Measurements from ENCODE around the gene VSTM1. TPM values are rescaled to one million over a fixed set of nuclear protein-coding genes. Genes with fewer than 3 reads are reported as not detected.

VSTM1 gene
- total RNA-seq, 1 donor from 2014 or later, result not detected

DNA sequence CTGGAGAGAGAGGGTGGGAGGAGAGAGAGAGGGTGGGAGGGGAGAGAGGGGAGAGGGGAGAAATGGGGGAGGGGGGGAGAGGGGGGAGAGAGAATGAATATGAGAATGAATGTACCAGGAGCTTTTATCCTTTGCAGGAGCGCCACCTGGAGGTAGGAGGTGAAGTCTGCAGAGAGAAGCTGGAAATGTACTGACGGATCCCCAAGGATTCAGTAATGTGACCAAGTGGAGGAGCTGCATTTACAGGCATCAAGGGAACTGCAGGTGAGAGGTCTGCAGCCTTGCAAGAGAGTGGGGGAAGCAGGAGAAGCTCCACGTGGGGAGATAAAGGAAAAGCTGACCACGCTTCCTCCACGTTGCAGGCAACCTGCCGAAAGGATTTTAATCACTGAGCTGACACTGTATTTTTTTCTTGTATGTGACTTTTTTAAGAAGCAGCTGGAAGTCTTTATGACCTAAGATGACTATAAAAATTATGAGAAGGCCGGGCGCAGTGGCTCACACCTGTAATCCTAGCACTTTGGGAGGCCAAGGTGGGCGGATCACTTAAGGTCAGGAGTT is 33.7 kb downstream of the VSTM1 start:
- H3K4me3 Mint-ChIP-seq (ENCODE audit: unreplicated experiment), result no peak overlapping the region
- H3K9me3 Mint-ChIP-seq (ENCODE audit: low read depth), result no peaks in the 10 kb centered on the region
- H3K36me3 Mint-ChIP-seq (ENCODE audit: low read depth), result no peaks in the 10 kb centered on the region
- TF ChIP-seq, protein P1, sequence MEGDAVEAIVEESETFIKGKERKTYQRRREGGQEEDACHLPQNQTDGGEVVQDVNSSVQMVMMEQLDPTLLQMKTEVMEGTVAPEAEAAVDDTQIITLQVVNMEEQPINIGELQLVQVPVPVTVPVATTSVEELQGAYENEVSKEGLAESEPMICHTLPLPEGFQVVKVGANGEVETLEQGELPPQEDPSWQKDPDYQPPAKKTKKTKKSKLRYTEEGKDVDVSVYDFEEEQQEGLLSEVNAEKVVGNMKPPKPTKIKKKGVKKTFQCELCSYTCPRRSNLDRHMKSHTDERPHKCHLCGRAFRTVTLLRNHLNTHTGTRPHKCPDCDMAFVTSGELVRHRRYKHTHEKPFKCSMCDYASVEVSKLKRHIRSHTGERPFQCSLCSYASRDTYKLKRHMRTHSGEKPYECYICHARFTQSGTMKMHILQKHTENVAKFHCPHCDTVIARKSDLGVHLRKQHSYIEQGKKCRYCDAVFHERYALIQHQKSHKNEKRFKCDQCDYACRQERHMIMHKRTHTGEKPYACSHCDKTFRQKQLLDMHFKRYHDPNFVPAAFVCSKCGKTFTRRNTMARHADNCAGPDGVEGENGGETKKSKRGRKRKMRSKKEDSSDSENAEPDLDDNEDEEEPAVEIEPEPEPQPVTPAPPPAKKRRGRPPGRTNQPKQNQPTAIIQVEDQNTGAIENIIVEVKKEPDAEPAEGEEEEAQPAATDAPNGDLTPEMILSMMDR (IDR thresholded peaks at IDR 0.05), result peak; percentile 75
- H3K27ac Mint-ChIP-seq (ENCODE audit: unreplicated experiment), result no peak overlapping the region
- H3K4me1 Mint-ChIP-seq (ENCODE audit: low read depth), result no peaks in the 10 kb centered on the region
- H3K27me3 Mint-ChIP-seq (ENCODE audit: low read depth), result peaks cover 14% of the 10 kb centered on the region
- DNase-seq (ENCODE audit: low spot score), result no peak

DNA sequence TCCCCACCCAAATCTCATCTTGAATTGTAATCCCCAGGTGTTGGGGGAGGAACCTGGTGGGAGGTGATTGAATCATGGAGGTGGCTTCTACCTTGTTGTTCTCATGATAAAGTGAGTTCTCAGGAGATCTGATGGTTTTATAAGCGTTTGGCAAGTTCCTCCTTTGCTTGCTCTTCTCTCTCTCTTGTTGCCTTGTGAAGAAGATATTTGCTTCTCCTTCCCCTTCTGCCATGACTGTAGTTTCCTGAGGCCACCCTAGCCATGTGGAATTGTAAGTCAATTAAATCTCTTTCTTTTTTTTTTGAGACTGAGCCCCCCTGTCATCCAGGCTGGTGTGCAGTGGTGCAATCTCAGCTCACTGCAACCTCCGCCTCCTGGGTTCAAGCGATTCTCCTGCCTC is 34.4 kb downstream of the VSTM1 start:
- TF ChIP-seq, protein P1 (IDR thresholded peaks at IDR 0.05), result no peak
- Mint-ChIP-seq H3K9me3 (ENCODE audit: low read depth) (no peaks in the 10 kb centered on the region), H3K4me1 (ENCODE audit: low read depth) (no peaks in the 10 kb centered on the region), H3K27ac (ENCODE audit: unreplicated experiment) (no peak overlapping the region), H3K27me3 (ENCODE audit: low read depth) (peaks cover 14% of the 10 kb centered on the region), H3K36me3 (ENCODE audit: low read depth) (no peaks in the 10 kb centered on the region), H3K4me3 (ENCODE audit: unreplicated experiment) (no peak overlapping the region)
- no peak for DNase-seq (ENCODE audit: low spot score)

DNA sequence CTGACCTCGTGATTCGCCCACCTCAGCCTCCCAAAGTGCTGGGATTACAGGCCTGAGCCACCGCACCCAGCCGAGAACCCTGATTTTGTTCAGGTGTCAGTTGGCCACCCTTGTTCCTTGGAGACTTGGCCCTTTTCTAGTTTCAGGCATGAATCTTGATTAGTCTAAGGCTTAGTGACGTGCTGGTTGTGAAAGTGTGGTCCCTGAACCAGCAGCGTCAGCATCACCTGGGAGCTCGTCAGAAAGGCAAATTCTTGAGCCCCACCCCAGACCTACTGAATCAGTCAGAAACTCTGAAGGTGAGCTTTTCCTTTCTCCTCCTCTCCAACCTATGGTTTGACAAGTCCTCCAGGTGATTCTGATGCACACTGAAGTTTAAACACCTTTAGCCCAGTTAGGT is 37.0 kb downstream of the VSTM1 start:
- Mint-ChIP-seq H3K36me3 (ENCODE audit: low read depth) (no peaks in the 10 kb centered on the region), H3K4me3 (ENCODE audit: unreplicated experiment) (no peak overlapping the region), H3K9me3 (ENCODE audit: low read depth) (no peaks in the 10 kb centered on the region), H3K27ac (ENCODE audit: unreplicated experiment) (no peak overlapping the region), H3K27me3 (ENCODE audit: low read depth) (peaks cover 18% of the 10 kb centered on the region), H3K4me1 (ENCODE audit: low read depth) (no peaks in the 10 kb centered on the region)
- TF ChIP-seq, protein P1 (IDR thresholded peaks at IDR 0.05), result no peak
- no peak for DNase-seq (ENCODE audit: low spot score)

DNA sequence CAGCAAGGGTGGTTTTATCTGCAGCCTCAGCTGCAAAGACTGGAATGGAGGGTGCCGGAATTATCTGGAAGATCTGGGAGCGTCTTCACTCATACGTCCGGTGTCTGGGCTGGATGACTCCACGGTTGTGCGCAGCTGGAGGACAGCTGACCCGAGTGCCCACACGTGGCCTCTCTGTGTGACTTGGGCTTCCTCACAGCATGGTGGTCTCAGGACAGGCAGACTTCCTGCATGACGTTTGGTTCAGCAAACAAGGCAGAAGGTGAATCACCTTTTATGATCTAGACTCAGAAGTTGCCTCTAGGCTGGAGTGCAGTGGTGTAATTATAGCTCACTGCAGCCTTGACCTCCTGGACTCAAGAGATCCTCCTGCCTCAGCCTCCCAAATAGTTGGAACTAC is 39.0 kb downstream of the VSTM1 start:
- H3K27me3 Mint-ChIP-seq (ENCODE audit: low read depth), result peaks cover 11% of the 10 kb centered on the region
- H3K4me3 Mint-ChIP-seq (ENCODE audit: unreplicated experiment), result no peak overlapping the region
- H3K27ac Mint-ChIP-seq (ENCODE audit: unreplicated experiment), result no peak overlapping the region
- H3K9me3 Mint-ChIP-seq (ENCODE audit: low read depth), result no peaks in the 10 kb centered on the region
- peak; percentile 71 for DNase-seq (ENCODE audit: low spot score)
- no peaks in the 10 kb centered on the region for H3K36me3 Mint-ChIP-seq (ENCODE audit: low read depth)
- TF ChIP-seq, protein P1 (IDR thresholded peaks at IDR 0.05), result no peak
- H3K4me1 Mint-ChIP-seq (ENCODE audit: low read depth), result no peaks in the 10 kb centered on the region

DNA sequence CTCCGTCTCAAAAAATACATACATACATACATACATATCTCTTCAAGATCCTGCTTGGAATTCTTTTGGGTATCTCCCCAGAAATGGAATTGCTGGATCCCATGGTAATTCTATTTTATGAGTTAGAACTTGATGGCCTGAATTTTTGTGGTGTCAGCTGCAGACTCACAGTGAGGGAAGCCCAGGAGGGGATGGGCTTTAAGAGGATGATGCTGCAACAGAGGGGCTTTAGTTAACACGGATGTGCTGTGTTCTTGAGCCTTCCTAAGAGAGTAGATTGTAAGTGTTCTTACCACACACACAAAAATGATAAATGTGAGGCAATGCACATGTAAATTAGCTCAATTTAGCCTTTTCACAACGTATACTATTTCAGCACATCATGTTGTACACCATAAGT is 40.5 kb downstream of the VSTM1 start:
- H3K9me3 Mint-ChIP-seq (ENCODE audit: low read depth), result no peaks in the 10 kb centered on the region
- no peaks in the 10 kb centered on the region for H3K36me3 Mint-ChIP-seq (ENCODE audit: low read depth)
- TF ChIP-seq, protein P1 (IDR thresholded peaks at IDR 0.05), result no peak
- no peak overlapping the region for H3K27ac Mint-ChIP-seq (ENCODE audit: unreplicated experiment)
- H3K4me3 Mint-ChIP-seq (ENCODE audit: unreplicated experiment), result no peak overlapping the region
- H3K4me1 Mint-ChIP-seq (ENCODE audit: low read depth), result no peaks in the 10 kb centered on the region
- peaks cover 5% of the 10 kb centered on the region for H3K27me3 Mint-ChIP-seq (ENCODE audit: low read depth)
- no peak for DNase-seq (ENCODE audit: low spot score)
